ENCODE results near the gene HLA-DMB.

The HLA-DMB gene

DNA sequence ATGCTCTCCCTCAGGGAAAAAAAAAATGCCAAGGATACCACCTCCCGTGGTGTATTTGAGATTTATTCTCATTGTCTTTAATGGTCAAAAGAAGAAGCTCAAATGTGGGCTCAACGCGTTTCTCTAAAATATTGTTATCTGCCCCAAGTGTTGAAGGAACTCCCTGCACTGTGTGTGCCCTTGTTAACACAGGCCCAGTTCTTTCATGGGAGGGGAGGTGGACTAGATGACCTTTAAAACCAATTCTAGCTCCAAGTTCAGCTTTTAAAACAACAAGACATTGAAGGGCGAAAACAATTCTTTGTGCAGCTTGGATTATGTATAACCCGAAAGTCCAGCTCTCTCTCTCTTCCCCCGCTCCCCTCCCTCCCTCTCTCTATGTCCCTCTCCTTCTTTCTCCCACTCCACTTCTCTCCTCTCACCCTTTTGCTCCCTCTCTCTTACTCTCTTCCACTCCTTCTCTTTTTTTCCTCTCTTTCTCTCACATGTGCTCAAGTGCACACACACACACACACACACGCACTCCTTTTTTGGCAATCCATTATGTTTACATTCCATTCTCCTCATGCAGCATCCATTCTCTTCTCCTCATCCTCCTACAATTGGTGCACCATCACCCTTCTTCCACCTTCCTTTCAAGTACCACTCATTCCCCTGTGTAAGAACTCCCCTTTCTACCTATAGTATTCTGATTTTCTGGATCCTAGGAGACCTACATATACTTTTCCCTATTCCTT is 8.5 kb downstream of the HLA-DMB start:
- no peaks in the 10 kb centered on the region; the same call in 1 of the 2 replicates for H3K36me3 ChIP-seq (ENCODE audit: insufficient read depth, low read length)
- no peak overlapping the region for H3K9ac ChIP-seq (ENCODE audit: low read depth, low read length)
- no peaks in the 10 kb centered on the region for H3K4me1 ChIP-seq (ENCODE audit: insufficient read depth, low read length)
- no peaks in the 10 kb centered on the region for H3K9me3 ChIP-seq (ENCODE audit: control insufficient read depth, insufficient read depth, low read length)

DNA sequence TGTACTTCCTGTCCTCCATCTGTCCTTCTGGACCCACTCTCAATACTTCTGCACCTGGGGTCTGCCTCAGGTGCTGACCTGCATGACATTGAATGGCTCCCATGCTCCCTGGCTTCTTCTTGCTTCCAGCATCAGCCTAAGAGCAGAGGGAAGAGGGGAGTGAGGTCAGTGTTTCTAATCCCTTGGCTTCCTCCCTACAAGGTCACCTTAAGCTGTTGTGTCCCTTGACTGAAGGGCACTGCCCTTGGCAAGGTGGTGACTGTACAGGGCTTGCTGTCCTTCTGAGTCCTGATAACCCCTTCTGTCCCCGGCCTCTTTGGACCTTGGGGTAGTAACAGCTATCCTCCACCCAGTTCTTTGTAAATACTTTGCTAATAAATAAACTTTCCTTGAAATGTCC is 9.6 kb downstream of the HLA-DMB start:
- H3K9me3 ChIP-seq (ENCODE audit: control insufficient read depth, insufficient read depth, low read length) = no peaks in the 10 kb centered on the region
- no peaks in the 10 kb centered on the region for H3K36me3 ChIP-seq (ENCODE audit: insufficient read depth, low read length)
- no peak overlapping the region for H3K9ac ChIP-seq (ENCODE audit: low read depth, low read length)
- no peaks in the 10 kb centered on the region for H3K4me1 ChIP-seq (ENCODE audit: insufficient read depth, low read length)

DNA sequence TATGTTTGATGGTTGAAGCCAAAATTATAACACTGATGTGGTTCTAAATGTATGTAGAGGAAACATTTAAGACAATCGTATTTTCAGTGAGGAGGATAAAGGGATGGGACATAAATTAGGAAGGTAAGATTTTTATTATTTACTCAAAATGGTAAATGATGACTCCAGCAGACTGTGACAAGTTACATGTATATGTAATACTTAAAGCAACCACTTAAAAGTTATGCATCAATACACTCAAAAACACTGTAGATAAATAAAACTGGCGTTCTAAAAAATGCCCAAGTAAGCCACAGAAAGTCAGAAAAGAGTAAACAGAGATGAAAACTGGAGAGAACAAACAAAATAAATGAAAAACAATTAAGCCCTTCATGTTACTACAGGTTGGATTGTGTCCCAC is 18.7 kb downstream of the HLA-DMB start:
- Histone ChIP-seq H3K36me3 (ENCODE audit: insufficient read depth, low read length) (no peaks in the 10 kb centered on the region), H3K9me3 (ENCODE audit: control insufficient read depth, insufficient read depth, low read length) (no peaks in the 10 kb centered on the region), H3K4me1 (ENCODE audit: insufficient read depth, low read length) (no peaks in the 10 kb centered on the region), H3K9ac (ENCODE audit: low read depth, low read length) (no peak overlapping the region)

DNA sequence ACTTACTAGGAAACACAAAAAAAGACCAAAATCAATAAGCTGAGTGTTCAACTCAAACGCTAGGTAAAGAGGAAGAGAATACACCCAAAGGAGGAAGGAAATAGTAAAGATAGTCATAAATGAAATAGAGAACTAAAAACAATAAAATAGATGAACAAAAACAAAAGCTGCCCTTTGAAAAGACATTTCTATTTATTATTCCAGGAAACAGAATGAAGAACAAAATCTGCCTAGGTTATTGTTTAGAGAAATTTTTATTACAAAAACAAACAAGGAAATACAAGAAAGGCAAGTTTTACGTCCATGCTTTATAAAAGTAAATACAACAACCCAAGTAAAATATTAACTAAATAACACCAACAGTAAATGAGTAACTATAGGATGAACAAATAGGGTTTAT is 20.1 kb downstream of the HLA-DMB start:
- Histone ChIP-seq H3K4me1 (ENCODE audit: insufficient read depth, low read length) (no peaks in the 10 kb centered on the region), H3K36me3 (ENCODE audit: insufficient read depth, low read length) (no peaks in the 10 kb centered on the region), H3K9ac (ENCODE audit: low read depth, low read length) (no peak overlapping the region), H3K9me3 (ENCODE audit: control insufficient read depth, insufficient read depth, low read length) (no peaks in the 10 kb centered on the region)

DNA sequence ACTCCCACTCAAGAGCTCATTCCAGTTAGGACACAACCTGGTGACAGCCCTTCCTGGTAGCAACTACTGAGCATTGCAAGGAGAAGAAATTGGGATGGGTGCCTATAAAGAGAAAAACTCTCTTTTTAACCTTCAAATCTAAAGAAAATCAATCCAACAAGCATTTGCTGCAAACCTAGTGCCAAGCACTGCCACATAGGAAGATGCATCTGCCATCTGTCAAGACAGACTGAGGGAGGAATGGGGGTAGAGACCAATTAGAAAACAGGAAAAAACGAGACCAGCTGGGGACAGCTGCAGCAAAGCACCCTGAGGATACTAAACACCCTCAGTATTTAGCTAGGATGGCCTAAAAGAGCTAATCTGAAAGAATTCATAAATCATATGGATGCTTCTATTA is 27.9 kb downstream of the HLA-DMB start:
- H3K36me3 ChIP-seq (ENCODE audit: insufficient read depth, low read length) = no peaks in the 10 kb centered on the region
- no peak overlapping the region for H3K9ac ChIP-seq (ENCODE audit: low read depth, low read length)
- no peaks in the 10 kb centered on the region for H3K9me3 ChIP-seq (ENCODE audit: control insufficient read depth, insufficient read depth, low read length)
- H3K4me1 ChIP-seq (ENCODE audit: insufficient read depth, low read length) = no peaks in the 10 kb centered on the region

- no peaks in the 10 kb centered on the region for H3K4me1 ChIP-seq (ENCODE audit: insufficient read depth, low read length)
- no peaks in the 10 kb centered on the region for H3K9me3 ChIP-seq (ENCODE audit: control insufficient read depth, insufficient read depth, low read length)
- H3K9ac ChIP-seq (ENCODE audit: low read depth, low read length) = no peak overlapping the region
- H3K36me3 ChIP-seq (ENCODE audit: insufficient read depth, low read length) = no peaks in the 10 kb centered on the region
These were observed 31.9 kb downstream of the HLA-DMB start for GRCh38 chr6:32908897-32909296.

GRCh38 chr6:32906539-32906938 is 34.3 kb downstream of the HLA-DMB start:
- Histone ChIP-seq H3K36me3 (ENCODE audit: insufficient read depth, low read length) (no peaks in the 10 kb centered on the region), H3K4me1 (ENCODE audit: insufficient read depth, low read length) (no peaks in the 10 kb centered on the region), H3K9me3 (ENCODE audit: control insufficient read depth, insufficient read depth, low read length) (no peaks in the 10 kb centered on the region), H3K9ac (ENCODE audit: low read depth, low read length) (no peak overlapping the region)

DNA sequence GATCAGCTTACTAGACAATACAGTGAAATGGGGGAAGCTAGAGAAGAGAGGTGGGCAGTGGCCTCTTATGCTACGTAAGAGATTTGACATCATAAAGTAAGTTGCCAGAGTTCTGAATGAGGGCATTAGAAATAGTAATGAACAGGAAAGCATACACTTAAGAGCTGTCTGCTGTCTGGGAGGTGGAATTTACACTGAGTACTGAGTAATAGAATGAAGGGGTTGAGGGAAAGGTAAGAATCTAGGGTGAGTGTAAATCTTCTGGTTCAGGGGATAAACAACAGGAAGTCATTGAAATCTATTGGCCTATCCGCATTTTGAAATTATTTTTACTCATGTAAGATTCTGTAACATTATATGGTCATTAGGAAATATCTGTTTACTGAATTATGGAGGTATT is 35.8 kb downstream of the HLA-DMB start:
- H3K9ac ChIP-seq (ENCODE audit: low read depth, low read length) = no peak overlapping the region
- no peaks in the 10 kb centered on the region for H3K9me3 ChIP-seq (ENCODE audit: control insufficient read depth, insufficient read depth, low read length)
- H3K36me3 ChIP-seq (ENCODE audit: insufficient read depth, low read length) = no peaks in the 10 kb centered on the region
- H3K4me1 ChIP-seq (ENCODE audit: insufficient read depth, low read length) = no peaks in the 10 kb centered on the region

GRCh38 chr6:32903952-32904351 is 36.9 kb downstream of the HLA-DMB start:
- H3K4me1 ChIP-seq (ENCODE audit: insufficient read depth, low read length) = no peaks in the 10 kb centered on the region

GRCh38 chr6:32895006-32895345 is 45.9 kb downstream of the HLA-DMB start:
- no peaks in the 10 kb centered on the region for H3K4me1 ChIP-seq (ENCODE audit: insufficient read depth, low read length)
- H3K9ac ChIP-seq (ENCODE audit: low read depth, low read length) = peak overlapping the region; percentile 99
- no peaks in the 10 kb centered on the region; the same call in 1 of the 2 replicates for H3K36me3 ChIP-seq (ENCODE audit: insufficient read depth, low read length)

More at GRCh38 chr6:32903952-32904351, 36.9 kb downstream of the HLA-DMB start:
- H3K9ac ChIP-seq (ENCODE audit: low read depth, low read length) = no peak overlapping the region
- no peaks in the 10 kb centered on the region for H3K9me3 ChIP-seq (ENCODE audit: control insufficient read depth, insufficient read depth, low read length)
- no peaks in the 10 kb centered on the region for H3K36me3 ChIP-seq (ENCODE audit: insufficient read depth, low read length)

GRCh38 chr6:32894085-32895005 is 46.5 kb downstream of the HLA-DMB start:
- Histone ChIP-seq H3K9me3 (ENCODE audit: control insufficient read depth, insufficient read depth, low read length) (no peaks in the 10 kb centered on the region), H3K4me1 (ENCODE audit: insufficient read depth, low read length) (no peaks in the 10 kb centered on the region), H3K36me3 (ENCODE audit: insufficient read depth, low read length) (no peaks in the 10 kb centered on the region; the same call in 1 of the 2 replicates), H3K9ac (ENCODE audit: low read depth, low read length) (peak overlapping the region; percentile 99)

More at GRCh38 chr6:32895006-32895345, 45.9 kb downstream of the HLA-DMB start:
- no peaks in the 10 kb centered on the region for H3K9me3 ChIP-seq (ENCODE audit: control insufficient read depth, insufficient read depth, low read length)

DNA sequence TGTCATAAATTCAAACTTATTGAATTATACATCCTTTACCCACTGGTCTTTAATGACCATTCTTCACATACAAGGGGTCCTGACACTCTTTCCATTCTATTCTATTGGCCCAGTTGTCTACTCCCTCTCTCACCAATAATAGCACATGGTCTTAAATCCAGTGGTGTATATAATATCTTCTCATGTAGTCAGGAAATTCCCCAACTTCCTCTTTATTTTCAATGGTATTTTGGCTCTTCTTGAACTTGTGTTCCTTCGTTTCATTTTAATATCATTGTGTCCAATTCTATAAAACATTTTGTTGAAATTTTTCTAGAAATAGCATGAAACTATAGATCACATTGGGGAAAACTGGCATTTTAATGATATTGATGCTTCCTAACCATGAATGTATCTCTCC is 50.0 kb downstream of the HLA-DMB start:
- Histone ChIP-seq H3K9me3 (ENCODE audit: control insufficient read depth, insufficient read depth, low read length) (no peaks in the 10 kb centered on the region), H3K36me3 (ENCODE audit: insufficient read depth, low read length) (no peaks in the 10 kb centered on the region; the same call in 1 of the 2 replicates), H3K9ac (ENCODE audit: low read depth, low read length) (no peak overlapping the region), H3K4me1 (ENCODE audit: insufficient read depth, low read length) (no peaks in the 10 kb centered on the region)

- Histone ChIP-seq H3K4me1 (ENCODE audit: insufficient read depth, low read length) (no peaks in the 10 kb centered on the region), H3K36me3 (ENCODE audit: insufficient read depth, low read length) (no peaks in the 10 kb centered on the region; the same call in 1 of the 2 replicates)
These were observed 51.3 kb downstream of the HLA-DMB start for GRCh38 chr6:32889533-32889932.

GRCh38 chr6:32888576-32888975 is 52.3 kb downstream of the HLA-DMB start:
- no peak overlapping the region for H3K9ac ChIP-seq (ENCODE audit: low read depth, low read length)
- H3K4me1 ChIP-seq (ENCODE audit: insufficient read depth, low read length) = no peaks in the 10 kb centered on the region
- no peaks in the 10 kb centered on the region; the same call in 1 of the 2 replicates for H3K36me3 ChIP-seq (ENCODE audit: insufficient read depth, low read length)
- no peaks in the 10 kb centered on the region for H3K9me3 ChIP-seq (ENCODE audit: control insufficient read depth, insufficient read depth, low read length)

More at GRCh38 chr6:32889533-32889932, 51.3 kb downstream of the HLA-DMB start:
- Histone ChIP-seq H3K9ac (ENCODE audit: low read depth, low read length) (no peak overlapping the region), H3K9me3 (ENCODE audit: control insufficient read depth, insufficient read depth, low read length) (no peaks in the 10 kb centered on the region)

DNA sequence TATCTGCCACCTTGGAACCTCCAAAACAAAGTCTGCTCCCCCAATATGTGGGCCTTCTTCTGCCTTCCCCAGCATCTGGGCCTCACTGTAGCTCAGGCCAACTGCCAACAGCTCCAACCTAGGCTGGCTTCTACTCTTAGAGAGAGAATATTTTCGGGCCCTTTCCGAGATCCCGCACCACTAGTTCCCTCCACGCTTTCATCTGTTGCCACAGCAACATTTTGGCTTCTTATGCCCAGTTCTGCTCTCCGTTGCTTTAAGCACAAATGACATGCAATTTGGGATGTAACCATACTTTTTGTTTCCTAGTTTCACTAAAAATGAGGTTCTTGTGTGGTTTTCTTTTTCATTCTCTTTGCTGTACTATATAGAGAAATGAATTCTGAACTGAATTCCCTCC is 53.2 kb downstream of the HLA-DMB start:
- H3K36me3 ChIP-seq (ENCODE audit: insufficient read depth, low read length) = no peaks in the 10 kb centered on the region; the same call in 1 of the 2 replicates
- H3K9ac ChIP-seq (ENCODE audit: low read depth, low read length) = no peak overlapping the region
- H3K4me1 ChIP-seq (ENCODE audit: insufficient read depth, low read length) = no peaks in the 10 kb centered on the region
- no peaks in the 10 kb centered on the region for H3K9me3 ChIP-seq (ENCODE audit: control insufficient read depth, insufficient read depth, low read length)

Data from ES-I3 (cell line).